Smooth muscle cell (in vitro differentiated cells): ENCODE data around the gene NFATC4. TPM values are rescaled to one million over a fixed set of nuclear protein-coding genes. Genes with fewer than 3 reads are reported as not detected.
"Not testable (repeated sequence)": the region's sequence is repeated elsewhere in the genome, so short reads cannot be mapped to it uniquely, and the experiment has no call there.

Source experiments
- DNase-seq: peaks from one replicate; lab custom pipeline; 2025; ENCODE audit not compliant: unreplicated experiment; lab: John Stamatoyannopoulos, UW
- H2AFZ ChIP-seq: fragments of 200-600 bp; sonication (generic); 2 replicates; pipeline ENCODE4 v1.6.0; 2016; ENCODE audit warnings: antibody characterized with exemption, low read depth, mild to moderate bottlenecking
- H3F3A ChIP-seq: fragments of 200-600 bp; sonication (generic); 2 replicates; pipeline ENCODE4 v1.6.0; 2017; ENCODE audit warnings: antibody characterized with exemption, low read depth
- H3K27ac ChIP-seq: fragments of 200-600 bp; sonication (generic); 2 replicates; pipeline ENCODE4 v1.5.1; 2016; ENCODE audit warnings: low read depth, mild to moderate bottlenecking
- H3K27me3 ChIP-seq: fragments of 200-600 bp; sonication (generic); 2 replicates; pipeline ENCODE4 v1.6.1; 2016; ENCODE audit warnings: low read depth, mild to moderate bottlenecking
- H3K36me3 ChIP-seq: fragments of 200-600 bp; sonication (generic); 2 replicates; pipeline ENCODE4 v1.5.1; 2016; ENCODE audit warnings: low read depth
- H3K4me1 ChIP-seq: fragments of 200-600 bp; sonication (generic); 2 replicates; pipeline ENCODE4 v1.5.1; 2016; ENCODE audit warnings: low read depth
- H3K4me2 ChIP-seq: fragments of 200-600 bp; sonication (generic); 2 replicates; pipeline ENCODE4 v1.6.0; 2016; ENCODE audit warnings: mild to moderate bottlenecking
- H3K4me3 ChIP-seq: fragments of 200-600 bp; sonication (generic); 2 replicates; pipeline ENCODE4 v1.5.1; 2016; ENCODE audit warnings: mild to moderate bottlenecking
- H3K79me2 ChIP-seq: fragments of 200-600 bp; sonication (generic); 2 replicates; pipeline ENCODE4 v1.6.0; 2016; ENCODE audit warnings: low read depth, mild to moderate bottlenecking
- H3K9ac ChIP-seq: fragments of 200-600 bp; sonication (generic); 2 replicates; pipeline ENCODE4 v1.6.0; 2016; ENCODE audit warnings: low read depth
- H3K9me3 ChIP-seq: fragments of 200-600 bp; sonication (generic); replicated peaks from 2 replicates; pipeline ENCODE4 v1.5.1; 2016; ENCODE audit warnings: low read depth
- H4K20me1 ChIP-seq: fragments of 200-600 bp; sonication (generic); 2 replicates; pipeline ENCODE4 v1.6.0; 2016; ENCODE audit warnings: low read depth
- WGBS: methylation state at CpG from one replicate; pipeline ENCODE4 v1.1.7; 2016; ENCODE audit warnings: low lambda C conversion rate; 5-methylcytosine and 5-hydroxymethylcytosine counted together
- polyA plus RNA-seq: library from polyadenylated mRNA; unstranded; fragments of >200 nt; fragmentation: Nextera tagmentation; extraction: Ambion mirVana; gene quantifications from 2 replicates; pipeline ENCODE4 v1.2.1, GENCODE V29; 2016
- total RNA-seq: library from RNA; depleted of rRNA; stranded (reverse); fragments of >200 nt; gene quantifications from 2 replicates; pipeline ENCODE4 v1.2.3, GENCODE V29; 2014
- TF ChIP-seq, protein P1 (sequence below): fragments of 200-600 bp; sonication (generic); IDR thresholded peaks from 2 replicates; pipeline ENCODE4 v1.5.1; 2017; ENCODE audit warnings: borderline replicate concordance, mild to moderate bottlenecking, antibody characterized with exemption; ENCODE audit not compliant: insufficient read depth, poor library complexity, severe bottlenecking

Gene NFATC4
- total and polyA plus RNA-seq, 2 experiments from 2014 or later, result 44.6 to 84.7 TPM

DNA sequence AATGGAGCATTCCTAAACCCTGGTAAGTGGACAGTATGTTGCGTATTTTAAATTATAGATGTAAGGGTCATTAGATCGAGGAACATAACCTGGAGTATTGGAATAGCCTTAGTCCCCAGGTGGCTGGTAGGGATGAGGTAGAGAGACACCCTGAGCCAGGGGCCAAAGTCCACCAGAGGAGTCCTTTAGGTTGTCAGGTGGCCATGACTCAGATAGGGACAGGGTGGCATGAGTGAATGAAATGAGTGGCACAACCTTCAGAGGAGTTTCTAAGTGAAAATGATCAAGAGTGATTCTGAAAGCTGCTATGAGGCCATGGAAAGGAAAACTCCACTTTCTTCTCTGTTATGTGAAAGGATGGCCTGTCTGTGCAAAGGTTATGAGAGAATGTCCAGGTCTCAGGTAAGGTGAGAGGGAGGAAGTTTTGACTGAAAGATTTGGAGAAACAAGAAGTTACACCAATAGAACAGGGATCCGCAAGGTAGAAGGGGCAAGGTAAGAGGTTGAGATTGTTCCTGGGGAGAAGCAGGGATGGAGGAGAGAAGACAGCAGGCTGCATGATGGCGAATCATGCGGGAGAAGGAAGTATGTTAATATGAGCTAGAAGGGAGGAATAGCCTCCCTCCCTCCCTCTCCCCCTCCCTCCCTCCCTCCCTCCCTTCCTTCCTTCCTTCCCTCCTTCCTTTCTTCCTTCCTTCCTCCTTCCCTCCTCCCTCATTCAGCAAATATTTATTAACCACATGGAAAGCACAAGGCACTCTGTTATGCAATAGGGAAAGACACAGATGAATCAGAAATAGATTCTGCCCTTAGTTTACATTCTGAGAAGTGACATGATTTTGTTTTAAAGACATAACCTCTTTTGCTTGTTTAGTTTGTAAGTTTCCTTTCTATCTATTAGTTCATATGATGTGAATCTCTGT, 14.2 kb upstream of the NFATC4 start:
- Histone ChIP-seq H3K4me1 (no peaks in the 10 kb centered on the region), H3F3A (no peaks in the 10 kb centered on the region), H3K9me3 (no peaks in the 10 kb centered on the region), H3K27me3 (peaks cover 46% of the 10 kb centered on the region), H4K20me1 (no peaks in the 10 kb centered on the region), H3K79me2 (no peaks in the 10 kb centered on the region), H3K4me3 (no peak overlapping the region), H3K9ac (no peak overlapping the region), H3K4me2 (no peak overlapping the region), H2AFZ (no peak overlapping the region), H3K27ac (peak overlapping the region; percentile 33), H3K36me3 (no peaks in the 10 kb centered on the region)
- DNase-seq, result no peak
- WGBS, result 52% methylated on average over 5 of the region's 5 CpGs
- TF ChIP-seq, protein P1, sequence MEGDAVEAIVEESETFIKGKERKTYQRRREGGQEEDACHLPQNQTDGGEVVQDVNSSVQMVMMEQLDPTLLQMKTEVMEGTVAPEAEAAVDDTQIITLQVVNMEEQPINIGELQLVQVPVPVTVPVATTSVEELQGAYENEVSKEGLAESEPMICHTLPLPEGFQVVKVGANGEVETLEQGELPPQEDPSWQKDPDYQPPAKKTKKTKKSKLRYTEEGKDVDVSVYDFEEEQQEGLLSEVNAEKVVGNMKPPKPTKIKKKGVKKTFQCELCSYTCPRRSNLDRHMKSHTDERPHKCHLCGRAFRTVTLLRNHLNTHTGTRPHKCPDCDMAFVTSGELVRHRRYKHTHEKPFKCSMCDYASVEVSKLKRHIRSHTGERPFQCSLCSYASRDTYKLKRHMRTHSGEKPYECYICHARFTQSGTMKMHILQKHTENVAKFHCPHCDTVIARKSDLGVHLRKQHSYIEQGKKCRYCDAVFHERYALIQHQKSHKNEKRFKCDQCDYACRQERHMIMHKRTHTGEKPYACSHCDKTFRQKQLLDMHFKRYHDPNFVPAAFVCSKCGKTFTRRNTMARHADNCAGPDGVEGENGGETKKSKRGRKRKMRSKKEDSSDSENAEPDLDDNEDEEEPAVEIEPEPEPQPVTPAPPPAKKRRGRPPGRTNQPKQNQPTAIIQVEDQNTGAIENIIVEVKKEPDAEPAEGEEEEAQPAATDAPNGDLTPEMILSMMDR, result no peak

DNA sequence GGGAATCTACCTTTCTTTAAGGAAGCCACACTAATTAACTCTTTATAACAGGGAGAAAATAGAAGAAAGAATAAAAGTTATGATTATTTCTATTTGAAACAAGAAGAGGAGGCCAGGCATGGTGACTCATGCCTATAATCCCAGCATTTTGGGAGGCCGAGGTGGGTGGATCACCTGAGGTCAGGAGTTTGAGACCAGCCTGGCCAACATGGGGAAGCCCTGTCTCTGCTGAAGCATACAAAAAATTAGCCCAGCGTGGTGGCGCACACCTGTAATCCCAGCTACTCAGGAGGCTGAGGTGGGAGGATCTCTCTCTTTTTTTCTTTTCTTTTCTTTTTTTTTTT, 13.5 kb upstream of the NFATC4 start:
- peak overlapping the region; percentile 33 for H3K27ac ChIP-seq
- peaks cover 39% of the 10 kb centered on the region for H3K27me3 ChIP-seq
- not testable (repeated sequence) for H3K79me2 ChIP-seq, H3K4me3 ChIP-seq, H3F3A ChIP-seq, H3K36me3 ChIP-seq, H2AFZ ChIP-seq, H3K9ac ChIP-seq, H3K4me1 ChIP-seq, H4K20me1 ChIP-seq, DNase-seq, H3K4me2 ChIP-seq, H3K9me3 ChIP-seq
- whole genome bisulfite sequencing, result 72% methylated on average over 3 of the region's 3 CpGs

DNA sequence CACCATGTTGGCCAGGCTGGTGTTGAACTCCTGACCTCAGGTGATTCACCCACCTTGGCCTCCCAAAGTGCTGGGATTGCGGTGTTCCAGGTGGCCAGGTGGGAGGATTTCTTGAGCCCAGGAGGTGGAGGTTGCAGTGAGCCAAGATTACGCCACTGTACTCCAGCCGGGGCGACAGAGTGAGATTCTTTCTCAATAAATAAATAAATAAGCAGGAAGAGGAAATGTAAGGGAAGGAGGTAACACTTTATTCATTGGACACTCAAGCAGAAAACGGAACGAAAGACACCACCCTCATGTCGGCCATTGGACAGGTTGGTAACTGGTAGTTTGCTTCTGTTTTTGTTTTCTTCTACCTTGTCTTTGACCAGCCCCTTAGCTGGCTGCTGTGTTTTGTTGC, 13.0 kb upstream of the NFATC4 start:
- H3F3A ChIP-seq, result no peaks in the 10 kb centered on the region
- no peak overlapping the region for H3K9ac ChIP-seq
- H3K79me2 ChIP-seq, result no peaks in the 10 kb centered on the region
- H3K4me3 ChIP-seq, result no peak overlapping the region
- DNase-seq, result no peak
- 91% methylated on average over 7 of the region's 7 CpGs for WGBS
- no peaks in the 10 kb centered on the region for H4K20me1 ChIP-seq
- TF ChIP-seq, protein P1, result no peak
- no peaks in the 10 kb centered on the region for H3K36me3 ChIP-seq
- no peaks in the 10 kb centered on the region for H3K4me1 ChIP-seq
- H3K9me3 ChIP-seq, result no peaks in the 10 kb centered on the region
- no peak overlapping the region for H3K4me2 ChIP-seq
- H2AFZ ChIP-seq, result no peak overlapping the region
- H3K27ac ChIP-seq, result no peak overlapping the region
- H3K27me3 ChIP-seq, result peaks cover 34% of the 10 kb centered on the region

DNA sequence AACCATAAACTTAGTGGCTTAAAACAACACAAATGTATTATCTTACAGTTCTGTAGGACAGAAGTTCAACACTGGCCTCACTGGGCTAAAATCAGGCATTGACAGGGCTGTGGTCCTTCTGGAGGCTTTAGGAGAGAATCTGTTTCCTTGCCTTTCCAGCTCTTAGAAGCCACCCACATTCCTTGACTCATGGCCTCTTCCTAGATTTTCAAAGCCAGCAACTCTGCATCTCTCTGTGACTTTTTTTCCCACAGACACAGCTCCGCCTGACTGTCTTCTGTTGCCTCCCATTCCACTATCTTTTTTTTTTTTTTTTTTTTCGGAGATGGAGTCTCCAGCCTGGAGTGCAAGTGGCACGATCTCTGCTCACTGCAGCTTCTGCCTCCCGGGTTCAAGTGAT, 11.8 kb upstream of the NFATC4 start:
- H3F3A ChIP-seq, result no peaks in the 10 kb centered on the region
- H2AFZ ChIP-seq, result no peak overlapping the region
- TF ChIP-seq, protein P1, result no peak
- H3K4me1 ChIP-seq, result no peaks in the 10 kb centered on the region
- no peak overlapping the region for H3K9ac ChIP-seq
- no peak overlapping the region for H3K27ac ChIP-seq
- H3K79me2 ChIP-seq, result no peaks in the 10 kb centered on the region
- 75% methylated on average over 4 of the region's 4 CpGs for WGBS
- peaks cover 22% of the 10 kb centered on the region for H3K27me3 ChIP-seq
- H4K20me1 ChIP-seq, result no peaks in the 10 kb centered on the region
- H3K9me3 ChIP-seq, result no peaks in the 10 kb centered on the region
- H3K4me3 ChIP-seq, result no peak overlapping the region
- no peak for DNase-seq
- H3K4me2 ChIP-seq, result no peak overlapping the region
- no peaks in the 10 kb centered on the region for H3K36me3 ChIP-seq
